Nephron (organoid): ENCODE results near the gene SLFN14.
"Not testable (repeated sequence)": the region's sequence is repeated elsewhere in the genome, so short reads cannot be mapped to it uniquely, and the experiment has no call there.

Experiments
- H3K27ac Mint-ChIP-seq, 3 experiments: 2 replicates each; pipeline ENCODE4 v1.8.0; 2020; ENCODE audit warnings: mixed read lengths in 3 of 3, mild to moderate bottlenecking in 2 of 3, moderate library complexity in 1 of 3
- H3K27me3 Mint-ChIP-seq: 2 replicates; pipeline ENCODE4 v1.8.0; 2021; ENCODE audit warnings: low read depth, mild to moderate bottlenecking, moderate library complexity, mixed read lengths
- H3K36me3 Mint-ChIP-seq: 2 replicates; pipeline ENCODE4 v1.8.0; 2020; ENCODE audit warnings: low read depth, mixed read lengths
- H3K4me1 Mint-ChIP-seq: 2 replicates; pipeline ENCODE4 v1.8.0; 2020; ENCODE audit warnings: mixed read lengths
- H3K4me3 Mint-ChIP-seq, 3 experiments: 2 replicates each; pipeline ENCODE4 v1.8.0; 2020; ENCODE audit warnings: mild to moderate bottlenecking in 3 of 3, mixed read lengths in 3 of 3, moderate library complexity in 2 of 3
- H3K9me3 Mint-ChIP-seq: 2 replicates; pipeline ENCODE4 v1.8.0; 2020; ENCODE audit warnings: mixed read lengths
- CTCF ChIP-seq, 3 experiments: fragments of 200-600 bp; sonication (generic); IDR thresholded peaks; one replicate each; pipeline ENCODE4 v1.5.0; 2021; ENCODE audit warnings: antibody characterized with exemption in 3 of 3; ENCODE audit not compliant: unreplicated experiment in 3 of 3

Gene SLFN14

GRCh38 chr17:35569405-35569804, 8.8 kb upstream of the SLFN14 start:
- Mint-ChIP-seq H3K36me3 (peaks cover 3% of the 10 kb centered on the region), H3K4me1 (peaks cover 27% of the 10 kb centered on the region), H3K27me3 (peaks cover 8% of the 10 kb centered on the region), H3K27ac (peak overlapping the region in 1 of 3 experiments; percentile 23), H3K9me3 (no peaks in the 10 kb centered on the region), H3K4me3 (peak overlapping the region; percentile 74 to 95 (median 78))
- no peak for TF ChIP-seq CTCF (IDR thresholded peaks at IDR 0.05; ENCODE audit: unreplicated experiment in 3 of 3)

DNA sequence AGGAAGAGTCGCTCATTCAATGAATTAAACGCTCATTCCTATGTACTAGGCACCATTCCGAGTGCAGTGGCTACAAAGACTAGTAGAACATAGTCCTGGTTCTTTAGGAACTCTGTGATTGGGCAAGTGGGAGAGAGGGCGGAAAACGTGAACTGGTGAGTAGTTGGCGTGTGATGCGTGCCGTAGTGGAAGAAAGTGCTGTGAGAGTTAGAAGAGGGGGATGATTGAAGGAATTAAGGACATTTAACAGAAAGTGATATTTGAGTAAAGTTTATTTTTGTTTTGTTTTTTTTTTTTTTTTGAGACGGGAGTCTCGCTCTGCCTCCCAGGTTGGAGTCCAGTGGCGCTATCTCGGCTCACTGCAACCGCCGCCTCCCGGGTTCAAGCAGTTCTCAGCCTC, 7.9 kb upstream of the SLFN14 start:
- Mint-ChIP-seq H3K27ac (peak overlapping the region; percentile 95 to 97 (median 96)), H3K4me1 (peaks cover 27% of the 10 kb centered on the region), H3K36me3 (peaks cover 3% of the 10 kb centered on the region), H3K9me3 (no peaks in the 10 kb centered on the region), H3K4me3 (peak overlapping the region; percentile 92 to 95 (median 95)), H3K27me3 (peaks cover 8% of the 10 kb centered on the region)
- TF ChIP-seq CTCF (IDR thresholded peaks at IDR 0.05; ENCODE audit: unreplicated experiment in 3 of 3): no peak

DNA sequence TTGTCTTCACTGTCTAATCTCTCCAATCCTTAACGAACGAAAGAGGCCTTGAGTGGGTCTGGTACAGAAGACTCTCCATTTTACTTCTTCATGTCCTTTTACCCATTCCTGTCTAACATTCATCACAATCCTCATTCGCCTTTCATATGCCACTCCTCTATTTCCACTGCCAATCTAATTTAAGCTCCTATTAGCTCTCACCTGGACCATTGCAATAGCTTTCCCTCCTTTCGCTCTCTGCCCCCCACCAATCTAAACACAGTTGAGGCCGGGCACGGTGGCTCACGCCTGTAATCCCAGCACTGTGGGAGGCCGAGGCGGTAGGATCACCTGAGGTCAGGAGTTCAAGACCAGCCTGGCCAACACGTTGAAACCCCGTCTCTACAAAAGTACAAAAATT, 6.3 kb upstream of the SLFN14 start:
- Mint-ChIP-seq H3K27ac (peak overlapping the region in 2 of 3 experiments; percentile 77 to 95), H3K27me3 (peaks cover 16% of the 10 kb centered on the region), H3K36me3 (peaks cover 3% of the 10 kb centered on the region), H3K9me3 (no peaks in the 10 kb centered on the region), H3K4me1 (peaks cover 27% of the 10 kb centered on the region), H3K4me3 (peak overlapping the region; percentile 92 to 95 (median 95))
- TF ChIP-seq CTCF (IDR thresholded peaks at IDR 0.05; ENCODE audit: unreplicated experiment in 3 of 3): no peak

- not testable (repeated sequence) for H3K27ac Mint-ChIP-seq, H3K36me3 Mint-ChIP-seq, H3K4me3 Mint-ChIP-seq, H3K9me3 Mint-ChIP-seq, H3K4me1 Mint-ChIP-seq
- peaks cover 26% of the 10 kb centered on the region for H3K27me3 Mint-ChIP-seq
These were observed 2.6 kb upstream of the SLFN14 start for GRCh38 chr17:35563181-35563580.

- H3K27me3 Mint-ChIP-seq: peaks cover 30% of the 10 kb centered on the region
These were observed 966 bp downstream of the SLFN14 start for GRCh38 chr17:35559495-35560210.

GRCh38 chr17:35557353-35557752, 3.3 kb downstream of the SLFN14 start:
- Mint-ChIP-seq H3K4me3 (no peak overlapping the region), H3K27ac (no peak overlapping the region), H3K9me3 (no peaks in the 10 kb centered on the region), H3K4me1 (no peaks in the 10 kb centered on the region), H3K27me3 (peaks cover 36% of the 10 kb centered on the region), H3K36me3 (no peaks in the 10 kb centered on the region)
- no peak for TF ChIP-seq CTCF (IDR thresholded peaks at IDR 0.05; ENCODE audit: unreplicated experiment in 3 of 3)

More at GRCh38 chr17:35559495-35560210, 966 bp downstream of the SLFN14 start:
- no peaks in the 10 kb centered on the region for H3K4me1 Mint-ChIP-seq
- no peaks in the 10 kb centered on the region for H3K9me3 Mint-ChIP-seq
- H3K36me3 Mint-ChIP-seq: no peaks in the 10 kb centered on the region
- H3K4me3 Mint-ChIP-seq: no peak overlapping the region
- no peak overlapping the region for H3K27ac Mint-ChIP-seq
- no peak for TF ChIP-seq CTCF (IDR thresholded peaks at IDR 0.05; ENCODE audit: unreplicated experiment in 3 of 3)
